PC-3 (cell line): ENCODE results near the gene RNF146. TPM values are rescaled to one million over a fixed set of nuclear protein-coding genes. Genes with fewer than 3 reads are reported as not detected.

ENCODE experiments used
- ATAC-seq: fragments of 200-7000 bp; cut with Tn5 transposase; 2 replicates; pipeline ENCODE4 v1.9.1; 2020; ENCODE audit warnings: mild to moderate bottlenecking, moderate library complexity
- BruUV-seq: library from RNA; stranded (reverse); fragments of 400-500 nt; replicated peaks from 2 replicates; lab custom pipeline; 2021; lab: Mats Ljungman, UMichigan
- CTCF ChIA-PET: fragments of 300-600 bp; sonication (Branson Sonifier 250); formaldehyde crosslinking; loops from one replicate; lab custom pipeline; 2022; ENCODE audit warnings: antibody characterized with exemption; lab: Charles Lee
- POLR2A ChIA-PET: fragments of 300-600 bp; sonication (Branson Sonifier 250); formaldehyde crosslinking; loops from one replicate; lab custom pipeline; 2022; ENCODE audit warnings: antibody characterized with exemption; ENCODE audit not compliant: unreplicated experiment; lab: Charles Lee
- DNase-seq: peaks from one replicate; pipeline ENCODE4 v3.0.0-alpha.2; 2015
- H2AFZ ChIP-seq: fragments of 300-600 bp; sonication (generic); 2 replicates; pipeline ENCODE4 v1.6.0; 2016; ENCODE audit warnings: antibody characterized with exemption, low read length
- H3F3A ChIP-seq: fragments of 300-600 bp; sonication (generic); one replicate; pipeline ENCODE4 v1.6.0; 2017; ENCODE audit warnings: antibody characterized with exemption, low read length, control low read depth, mild to moderate bottlenecking; ENCODE audit not compliant: unreplicated experiment
- H3K27ac ChIP-seq: fragments of 300-600 bp; sonication (generic); 2 replicates; pipeline ENCODE4 v1.5.1; 2016; ENCODE audit warnings: mild to moderate bottlenecking, low read length
- H3K27me3 ChIP-seq: fragments of 300-600 bp; sonication (generic); 2 replicates; pipeline ENCODE4 v1.6.1; 2016; ENCODE audit warnings: low read length, mixed read lengths
- H3K36me3 ChIP-seq: fragments of 300-600 bp; sonication (generic); 2 replicates; pipeline ENCODE4 v1.6.1; 2016; ENCODE audit warnings: low read depth, mixed run types, low read length, mixed read lengths
- H3K4me1 ChIP-seq: fragments of 300-600 bp; sonication (generic); 2 replicates; pipeline ENCODE4 v1.5.1; 2016; ENCODE audit warnings: low read length; ENCODE audit not compliant: insufficient read depth
- H3K4me2 ChIP-seq: fragments of 300-600 bp; sonication (generic); 2 replicates; pipeline ENCODE4 v1.6.0; 2016; ENCODE audit warnings: low read length
- H3K4me3 ChIP-seq: fragments of 300-600 bp; sonication (generic); 2 replicates; pipeline ENCODE4 v1.5.1; 2016; ENCODE audit warnings: mild to moderate bottlenecking, low read length, mixed read lengths
- H3K79me2 ChIP-seq: fragments of 300-600 bp; sonication (generic); 2 replicates; pipeline ENCODE4 v1.6.1; 2017; ENCODE audit warnings: low read length, mixed read lengths
- H3K9ac ChIP-seq: fragments of 300-600 bp; sonication (generic); 2 replicates; pipeline ENCODE4 v1.6.0; 2016; ENCODE audit warnings: mild to moderate bottlenecking, low read length
- H3K9me2 ChIP-seq: fragments of 300-600 bp; sonication (generic); replicated peaks from 2 replicates; pipeline ENCODE4 v1.6.1; 2016; ENCODE audit warnings: mixed run types, low read length, mixed read lengths
- H3K9me3 ChIP-seq: fragments of 300-600 bp; sonication (generic); 2 replicates; pipeline ENCODE4 v1.6.1; 2016; ENCODE audit warnings: low read length, mixed read lengths
- H4K20me1 ChIP-seq: fragments of 300-600 bp; sonication (generic); 2 replicates; pipeline ENCODE4 v1.6.1; 2016; ENCODE audit warnings: low read length, mixed read lengths
- CTCF ChIP-seq: fragments of 300-600 bp; sonication (generic); conservative IDR thresholded peaks from 2 replicates; pipeline ENCODE4 v1.5.1; 2017; ENCODE audit warnings: antibody characterized with exemption, low read depth, mild to moderate bottlenecking, low read length
- EZH2 ChIP-seq: fragments of 300-600 bp; sonication (generic); IDR thresholded peaks from one replicate; pipeline ENCODE4 v1.6.1; 2017; ENCODE audit warnings: antibody characterized with exemption, mild to moderate bottlenecking, low read length; ENCODE audit not compliant: unreplicated experiment
- EZH2phosphoT487 ChIP-seq: fragments of 300-600 bp; sonication (generic); IDR thresholded peaks from 2 replicates; pipeline ENCODE4 v1.6.1; 2018; ENCODE audit warnings: mild to moderate bottlenecking, antibody characterized with exemption, low read length, borderline replicate concordance
- intact Hi-C: fragments of 100-400 bp; cut with micrococcal nuclease; formaldehyde crosslinking; loops from 2 replicates; pipeline ENCODE4 v1.9.0; 2023
- total RNA-seq: library from RNA; depleted of rRNA; stranded (reverse); fragments of >200 nt; gene quantifications from 2 replicates; pipeline ENCODE4 v1.2.3, GENCODE V29; 2014

Gene RNF146
- total RNA-seq, 1 experiment from 2014 or later, result 11.6 TPM

DNA sequence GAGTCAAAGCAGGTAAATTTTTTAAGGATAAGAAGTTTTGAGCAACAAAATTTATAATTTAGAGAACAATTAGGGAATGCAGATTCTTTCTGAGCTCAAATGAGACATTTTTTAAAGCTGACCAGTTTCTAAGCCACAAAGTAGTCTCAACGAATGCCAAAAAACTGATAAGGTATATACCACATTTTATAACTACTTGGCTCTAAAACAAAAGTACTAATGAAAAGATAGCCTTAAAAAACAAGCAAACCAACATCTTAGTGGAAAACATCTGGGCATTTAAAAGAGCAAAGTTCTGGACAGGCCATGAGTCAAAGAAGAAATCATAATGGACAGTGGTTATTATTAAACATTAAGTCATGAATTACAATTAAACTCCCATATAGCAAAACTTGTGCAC is 23.2 kb upstream of the RNF146 start:
- Histone ChIP-seq H3K27me3 (no peaks in the 10 kb centered on the region), H4K20me1 (no peaks in the 10 kb centered on the region), H3K9me3 (no peaks in the 10 kb centered on the region), H3K4me1 (no peaks in the 10 kb centered on the region; the same call in 1 of the 2 replicates), H3F3A (no peaks in the 10 kb centered on the region), H3K4me2 (no peak overlapping the region), H3K9me2 (no peaks in the 10 kb centered on the region), H3K9ac (no peak overlapping the region), H3K27ac (no peak overlapping the region), H2AFZ (no peak overlapping the region), H3K36me3 (no peaks in the 10 kb centered on the region), H3K79me2 (no peaks in the 10 kb centered on the region), H3K4me3 (no peak overlapping the region)
- no peak for TF ChIP-seq CTCF
- TF ChIP-seq EZH2, result no peak
- no peak for TF ChIP-seq EZH2phosphoT487
- CTCF ChIA-PET, result no interaction called here
- ATAC-seq (no peak), DNase-seq (no peak)
- no TSS peak for BruUV-seq
- POLR2A ChIA-PET, result no interaction called here
- intact Hi-C loops, result no loop called here

- Histone ChIP-seq H3K36me3 (no peaks in the 10 kb centered on the region), H3K27me3 (no peaks in the 10 kb centered on the region), H3K9me3 (no peaks in the 10 kb centered on the region), H3K4me1 (no peaks in the 10 kb centered on the region; the same call in 1 of the 2 replicates), H3K9ac (no peak overlapping the region), H4K20me1 (no peaks in the 10 kb centered on the region), H2AFZ (no peak overlapping the region), H3K4me3 (no peak overlapping the region), H3F3A (no peaks in the 10 kb centered on the region), H3K27ac (no peak overlapping the region), H3K9me2 (no peaks in the 10 kb centered on the region), H3K4me2 (no peak overlapping the region), H3K79me2 (no peaks in the 10 kb centered on the region)
- no peak for TF ChIP-seq EZH2
- POLR2A ChIA-PET, result no interaction called here
- ATAC-seq, result peak; percentile 78
- intact Hi-C loops, result loop anchor here (2.0 kb wide), 1 partner anchor 47 kb away; no protein-coding TSS in a partner anchor
- DNase-seq, result no peak
- no TSS peak for BruUV-seq
- CTCF ChIA-PET, result interaction anchor here (1.0 kb wide), 1 partner anchor 19 kb away, joined by 5 read pairs; the partner anchor contains the start of gene RNF146
These were observed 19.3 kb upstream of the RNF146 start for GRCh38 chr6:127247114-127248096.

DNA sequence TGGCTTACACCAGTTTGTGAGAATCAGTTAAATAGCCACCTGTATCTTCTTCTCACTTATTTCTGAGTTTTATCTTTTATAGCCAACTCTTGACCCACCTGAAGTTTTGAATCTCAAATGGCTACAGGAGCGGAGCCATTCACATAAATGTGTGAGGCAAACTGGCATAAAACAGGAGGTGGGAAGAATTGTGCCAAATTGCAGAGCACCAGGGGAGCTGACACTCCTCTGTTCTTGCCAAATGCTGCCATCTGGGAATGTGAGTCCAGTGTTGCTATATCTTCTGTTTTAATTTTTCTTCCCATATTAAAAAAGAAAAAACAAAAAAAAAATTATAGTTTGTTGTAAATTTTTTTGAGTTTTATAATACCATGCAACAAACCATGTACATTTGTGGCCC is 17.0 kb upstream of the RNF146 start:
- no peak for ATAC-seq
- no peak for DNase-seq
- H3K4me3 ChIP-seq, result no peak overlapping the region

More for the DNA sequence above, 17.0 kb upstream of the RNF146 start:
- H3K4me2 ChIP-seq, result no peak overlapping the region
- H3K9me2 ChIP-seq, result no peaks in the 10 kb centered on the region
- no peaks in the 10 kb centered on the region for H3F3A ChIP-seq
- no peaks in the 10 kb centered on the region for H4K20me1 ChIP-seq
- no peaks in the 10 kb centered on the region for H3K9me3 ChIP-seq
- intact Hi-C loops, result no loop called here
- CTCF ChIA-PET, result no interaction called here
- POLR2A ChIA-PET, result no interaction called here
- no peak for TF ChIP-seq EZH2
- BruUV-seq, result no TSS peak
- H3K36me3 ChIP-seq, result no peaks in the 10 kb centered on the region
- no peak overlapping the region for H2AFZ ChIP-seq
- no peak overlapping the region for H3K9ac ChIP-seq
- no peak overlapping the region for H3K27ac ChIP-seq
- H3K27me3 ChIP-seq, result no peaks in the 10 kb centered on the region
- no peaks in the 10 kb centered on the region; the same call in 1 of the 2 replicates for H3K4me1 ChIP-seq
- no peaks in the 10 kb centered on the region for H3K79me2 ChIP-seq
